Fibroblast of skin of abdomen (primary cell): Measurements from ENCODE around the gene CPE.

Source experiments
- DNase-seq: peaks from one replicate; pipeline ENCODE4 v3.0.0-alpha.2; 2013

Gene CPE

GRCh38 chr4:165515201-165515600 is 136.4 kb downstream of the CPE start:
- DNase-seq: no peak

GRCh38 chr4:165516281-165516833 is 137.5 kb downstream of the CPE start:
- DNase-seq: no peak

GRCh38 chr4:165517216-165517615 is 138.4 kb downstream of the CPE start:
- DNase-seq: no peak

DNA sequence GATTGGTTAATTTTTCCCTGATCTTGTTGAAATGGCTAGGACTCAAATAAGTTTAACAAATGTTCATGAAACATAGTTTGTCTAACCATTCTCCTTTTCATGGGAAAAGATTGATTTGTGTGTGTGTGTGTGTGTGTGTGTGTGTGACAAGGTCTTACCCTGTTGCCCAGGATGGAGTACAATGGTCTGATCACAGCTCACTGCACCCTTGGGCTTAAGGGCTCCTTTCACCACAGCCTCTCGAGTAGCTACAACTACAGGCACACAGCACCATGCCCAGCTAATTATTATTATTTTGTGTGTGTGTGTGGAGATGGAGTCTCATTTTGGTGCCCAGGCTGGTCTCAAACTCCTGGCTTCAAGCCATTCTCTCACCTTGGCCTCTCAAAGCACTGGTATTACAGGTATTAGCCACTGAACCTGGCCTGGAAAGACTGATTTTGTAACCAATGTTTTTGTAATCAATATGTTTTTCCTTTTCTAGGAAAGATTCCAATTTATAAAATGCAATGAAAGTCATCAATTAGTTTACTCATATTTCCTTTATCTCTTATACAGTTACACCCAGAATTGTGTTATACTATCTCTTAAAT is 139.3 kb downstream of the CPE start:
- DNase-seq: no peak

- no peak for DNase-seq
Observed at GRCh38 chr4:165518686-165519085, 139.9 kb downstream of the CPE start.

DNA sequence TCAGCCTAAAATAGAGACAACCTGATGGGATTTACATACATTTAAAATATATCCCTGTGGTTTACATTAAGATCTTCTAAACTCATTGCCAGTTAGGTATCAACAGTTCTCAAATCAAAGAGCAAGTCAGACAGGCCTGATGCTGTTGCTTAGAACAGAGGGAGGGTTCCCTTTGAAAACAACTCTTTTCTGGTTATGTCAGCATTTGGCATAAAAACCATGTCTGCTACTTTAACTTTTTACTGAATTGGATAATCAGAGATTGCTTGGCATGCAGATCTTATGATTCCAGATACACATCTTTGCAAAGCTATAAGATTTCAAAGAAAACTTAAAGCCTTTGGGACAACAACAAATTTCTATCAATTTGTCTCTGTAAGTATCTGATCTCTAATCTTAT is 140.8 kb downstream of the CPE start:
- DNase-seq: no peak

GRCh38 chr4:165520086-165520485 is 141.3 kb downstream of the CPE start:
- no peak for DNase-seq

DNA sequence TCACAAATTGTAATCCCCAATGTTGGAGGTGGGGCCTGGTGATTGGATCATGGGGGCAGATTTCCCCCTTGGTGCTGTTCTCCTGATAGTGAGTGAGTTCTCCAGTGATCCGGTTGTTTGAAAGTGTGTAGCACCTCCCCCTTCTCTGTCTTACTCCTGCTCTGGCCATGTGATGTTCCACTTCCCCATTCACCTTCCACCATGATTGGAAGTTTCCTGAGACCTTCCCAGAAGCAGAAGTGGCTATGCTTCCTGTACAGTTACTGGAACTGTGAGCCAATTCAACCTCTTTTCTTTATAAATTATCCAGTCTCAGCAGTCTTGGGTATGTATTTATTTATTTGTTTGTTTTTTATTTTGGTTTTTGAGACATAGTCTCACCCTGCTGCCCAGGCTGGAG is 143.2 kb downstream of the CPE start:
- no peak for DNase-seq

- DNase-seq: no peak
Observed at GRCh38 chr4:165524532-165525190, 145.9 kb downstream of the CPE start.

- no peak for DNase-seq
Observed at GRCh38 chr4:165532976-165533375, 154.2 kb downstream of the CPE start.

- DNase-seq: peak; percentile 44
Observed at GRCh38 chr4:165537028-165537648, 158.3 kb downstream of the CPE start.

GRCh38 chr4:165539801-165540200 is 161.0 kb downstream of the CPE start:
- no peak for DNase-seq

GRCh38 chr4:165540206-165540830 is 161.5 kb downstream of the CPE start:
- no peak for DNase-seq

DNA sequence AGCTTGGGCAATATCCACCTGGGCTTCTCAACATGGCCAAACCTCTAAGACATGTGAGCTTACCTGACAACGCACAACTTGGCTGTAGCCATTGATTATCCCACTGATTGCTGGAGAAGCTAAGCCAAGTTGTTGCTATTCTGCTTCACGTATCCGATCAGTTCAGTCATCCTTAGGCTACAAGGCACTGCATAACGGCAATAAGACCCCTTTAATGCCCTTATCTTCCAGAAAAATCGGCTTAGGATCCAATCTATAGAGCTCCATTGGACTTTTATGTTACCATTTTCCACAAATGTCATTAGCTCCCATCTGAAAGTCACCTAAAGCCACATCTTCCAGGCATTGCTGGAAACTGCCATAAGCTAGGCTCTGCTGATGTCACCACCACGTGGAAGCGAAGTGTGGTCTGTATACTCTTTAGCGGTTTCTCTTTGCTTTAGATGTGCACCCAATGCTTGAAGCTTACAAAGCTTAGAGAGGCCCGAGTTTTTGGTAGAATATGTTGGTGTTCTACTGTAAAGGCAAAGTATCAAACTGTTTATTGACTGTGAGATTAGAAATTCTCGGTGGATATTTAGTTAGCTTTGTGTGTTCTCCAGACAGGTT is 163.1 kb downstream of the CPE start:
- no peak for DNase-seq

DNA sequence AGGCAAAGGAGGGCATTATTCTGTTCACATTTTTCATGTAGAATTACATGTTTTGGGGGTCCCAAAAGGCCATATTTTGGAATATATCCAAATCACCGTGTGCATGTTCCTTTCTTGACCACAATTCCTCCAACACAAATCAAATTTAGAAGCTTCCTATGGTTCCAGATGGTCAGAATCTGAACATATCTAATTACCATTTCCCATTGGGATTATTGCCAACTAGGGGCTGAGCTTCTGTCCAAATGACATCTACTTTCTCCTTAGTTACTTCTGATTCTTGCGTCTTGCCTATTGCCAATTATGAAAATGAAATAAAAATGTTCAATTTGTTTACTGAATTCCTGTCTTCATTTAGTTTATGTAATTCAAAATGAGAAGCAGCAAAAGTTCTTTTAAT is 163.7 kb downstream of the CPE start:
- DNase-seq: no peak
